ENCODE data around the gene MARCHF9.
"Not testable (repeated sequence)": the region's sequence is repeated elsewhere in the genome, so short reads cannot be mapped to it uniquely, and the experiment has no call there.

The MARCHF9 gene, protein sequence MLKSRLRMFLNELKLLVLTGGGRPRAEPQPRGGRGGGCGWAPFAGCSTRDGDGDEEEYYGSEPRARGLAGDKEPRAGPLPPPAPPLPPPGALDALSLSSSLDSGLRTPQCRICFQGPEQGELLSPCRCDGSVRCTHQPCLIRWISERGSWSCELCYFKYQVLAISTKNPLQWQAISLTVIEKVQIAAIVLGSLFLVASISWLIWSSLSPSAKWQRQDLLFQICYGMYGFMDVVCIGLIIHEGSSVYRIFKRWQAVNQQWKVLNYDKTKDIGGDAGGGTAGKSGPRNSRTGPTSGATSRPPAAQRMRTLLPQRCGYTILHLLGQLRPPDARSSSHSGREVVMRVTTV

DNA sequence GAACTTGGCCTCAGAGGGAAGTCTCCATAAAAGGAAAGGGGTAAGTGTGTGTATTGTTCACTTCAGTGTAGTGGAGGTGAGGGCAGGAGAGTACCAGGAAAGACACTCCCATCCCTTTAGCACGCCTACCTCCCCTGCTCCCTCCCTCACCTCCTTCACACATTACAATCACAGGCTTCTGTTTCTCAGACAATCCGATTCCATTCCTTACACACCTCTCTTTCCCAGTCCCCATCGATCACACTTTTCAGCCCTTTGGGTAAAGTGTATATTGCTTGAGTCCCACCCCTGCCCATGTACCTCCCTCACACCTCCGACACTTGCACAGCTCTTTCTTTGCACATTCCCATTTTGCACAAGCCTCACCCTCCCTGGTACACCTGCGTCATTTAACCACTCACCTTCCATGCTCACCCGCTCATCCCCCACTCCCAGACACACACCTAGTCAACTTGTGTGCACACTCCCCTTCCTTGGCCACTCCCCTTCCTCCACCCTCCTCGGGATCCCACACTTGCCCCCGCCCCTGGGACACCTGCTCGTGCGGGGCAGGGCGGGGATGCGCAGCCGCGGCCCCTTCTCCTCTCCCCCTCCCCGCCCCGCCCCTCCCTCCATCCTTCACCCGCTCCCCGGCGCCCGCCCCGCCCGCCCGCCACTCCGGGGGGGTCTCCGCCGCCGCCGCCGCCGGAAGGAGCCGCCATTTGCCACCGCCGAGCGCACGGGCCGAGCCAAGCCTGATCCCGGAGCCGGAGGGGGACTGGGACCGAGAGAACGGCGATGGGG, at the start of gene MARCHF9:
TSS of gene MARCHF9 (plus strand) at position 693 of the 783 bp plus-strand sequence. CDS start 426 bp downstream, outside the sequence.
- peak; percentile 79 for DNase-seq

DNA sequence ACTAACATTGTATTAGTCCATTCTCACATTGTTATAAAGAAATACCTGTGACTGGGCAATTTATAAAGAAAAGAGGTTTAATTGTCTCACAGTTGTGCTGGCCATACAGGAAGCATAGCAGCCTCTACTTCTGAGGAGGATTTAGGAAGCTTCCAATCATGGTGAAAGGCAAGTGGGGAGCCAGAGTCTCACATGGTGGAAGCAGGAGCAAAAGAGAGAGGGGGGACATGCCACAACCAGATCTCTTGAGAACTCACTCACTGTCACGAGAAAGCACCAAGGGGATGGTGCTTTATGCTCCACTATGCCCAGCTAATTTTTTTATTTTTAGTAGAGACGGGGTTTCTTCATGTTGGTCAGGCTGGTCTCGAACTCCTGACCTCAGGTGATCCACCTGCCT, 47.7 kb upstream of the MARCHF9 start:
- DNase-seq: no peak

DNA sequence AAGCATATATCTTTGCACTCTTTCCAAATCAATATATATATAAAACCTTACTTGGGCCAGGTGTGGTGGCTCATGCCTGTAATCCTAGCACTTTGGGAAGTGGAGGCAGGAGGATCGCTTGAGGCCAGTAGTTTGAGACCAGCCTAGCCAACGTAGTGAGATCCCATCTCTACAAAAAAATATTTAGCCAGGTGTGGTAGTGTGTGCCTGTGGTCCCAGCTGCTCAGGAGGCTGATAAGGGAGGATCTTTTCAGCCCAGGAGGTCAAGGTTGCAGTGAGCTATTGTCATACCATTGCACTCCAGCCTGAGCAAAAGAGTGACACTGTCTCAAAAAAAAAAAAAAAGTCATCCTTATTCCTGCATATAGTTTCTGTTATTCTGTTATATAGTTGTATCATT, 46.6 kb upstream of the MARCHF9 start:
- no peak for DNase-seq

DNA sequence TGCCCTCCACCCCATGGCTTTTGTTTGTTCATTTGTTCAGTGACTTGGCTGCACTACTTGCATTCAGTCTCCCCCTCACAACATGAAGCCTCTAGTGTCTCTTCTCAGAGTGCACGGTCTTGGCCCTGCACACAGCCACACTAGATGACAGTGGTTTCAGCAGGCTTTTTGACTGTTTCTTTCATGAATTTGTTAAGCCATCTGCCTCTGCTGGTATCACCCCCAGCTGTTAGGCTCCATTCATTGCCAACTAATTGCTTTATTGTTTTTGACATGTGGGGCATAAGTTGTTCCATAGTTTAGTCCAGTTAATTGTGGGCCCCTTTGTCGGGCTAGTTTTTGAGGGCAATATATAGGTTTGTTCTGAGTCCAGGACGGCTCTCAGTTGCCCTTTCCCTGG, 42.2 kb upstream of the MARCHF9 start:
- no peak for DNase-seq

DNA sequence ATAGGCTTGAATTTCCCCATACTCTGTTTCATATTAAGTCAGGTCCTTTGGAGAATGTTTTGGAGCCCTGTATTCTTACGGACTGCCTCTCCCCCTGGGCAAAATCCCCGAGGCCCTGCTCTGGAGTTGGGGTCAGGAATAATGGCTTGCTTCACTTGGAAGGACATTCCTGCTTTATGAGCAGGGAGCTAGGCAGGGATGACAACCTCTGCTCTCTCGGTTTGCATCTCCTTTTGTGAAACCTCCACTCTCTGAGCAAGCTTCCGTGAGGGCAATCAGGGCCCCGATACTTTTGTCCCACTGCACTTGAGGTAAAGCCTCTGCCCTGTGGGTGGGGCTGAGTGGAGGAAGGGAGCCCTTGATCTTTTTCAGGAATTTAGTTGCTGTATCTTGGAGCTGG, 41.7 kb upstream of the MARCHF9 start:
- no peak for DNase-seq

DNA sequence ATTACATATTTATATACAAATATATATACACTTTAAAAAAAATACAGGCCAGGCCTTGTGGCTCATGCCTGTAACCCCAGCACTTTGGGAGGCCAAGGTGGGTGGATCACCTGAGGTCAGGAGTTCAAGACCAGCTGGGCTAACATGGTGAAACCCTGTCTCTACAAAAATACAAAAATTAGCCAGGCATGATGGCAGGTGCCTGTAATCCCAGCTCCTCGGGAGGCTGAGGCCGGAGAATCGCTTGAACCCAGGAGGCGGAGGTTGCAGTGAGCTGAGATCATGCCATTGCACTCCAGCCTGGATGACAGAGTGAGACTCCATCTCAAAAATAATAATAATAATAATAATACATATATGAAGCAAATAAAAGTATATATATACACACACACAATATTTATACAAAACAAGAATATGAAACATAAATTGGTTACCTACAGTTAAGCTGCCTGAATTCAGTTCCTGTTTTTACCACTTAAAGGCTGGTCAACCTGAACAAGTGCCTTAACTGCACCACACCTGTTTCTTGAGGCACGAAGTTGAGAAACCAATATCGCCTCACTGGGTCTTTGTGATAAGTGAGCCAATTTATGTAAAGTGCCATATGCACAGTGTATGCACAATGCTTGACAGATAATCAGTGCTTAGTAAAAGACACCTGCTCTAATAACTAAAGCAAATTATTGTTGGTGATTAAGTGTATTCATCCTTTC, 39.7 kb upstream of the MARCHF9 start:
- DNase-seq: not testable (repeated sequence)

DNA sequence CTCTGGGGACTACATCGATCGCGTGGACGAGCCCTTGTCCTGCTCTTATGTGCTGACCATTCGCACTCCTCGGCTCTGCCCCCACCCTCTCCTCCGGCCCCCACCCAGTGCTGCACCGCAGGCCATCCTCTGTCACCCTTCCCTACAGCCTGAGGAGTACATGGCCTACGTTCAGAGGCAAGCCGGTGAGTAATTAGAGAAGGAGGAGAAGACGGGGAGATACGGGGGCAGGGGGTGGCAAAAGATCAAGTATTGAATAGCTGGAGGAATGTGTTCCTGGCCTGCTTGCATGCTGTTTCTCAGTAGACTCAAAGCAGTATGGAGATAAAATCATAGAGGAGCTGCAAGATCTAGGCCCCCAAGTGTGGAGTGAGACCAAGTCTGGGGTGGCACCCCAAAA, 39.1 kb upstream of the MARCHF9 start:
- no peak for DNase-seq

DNA sequence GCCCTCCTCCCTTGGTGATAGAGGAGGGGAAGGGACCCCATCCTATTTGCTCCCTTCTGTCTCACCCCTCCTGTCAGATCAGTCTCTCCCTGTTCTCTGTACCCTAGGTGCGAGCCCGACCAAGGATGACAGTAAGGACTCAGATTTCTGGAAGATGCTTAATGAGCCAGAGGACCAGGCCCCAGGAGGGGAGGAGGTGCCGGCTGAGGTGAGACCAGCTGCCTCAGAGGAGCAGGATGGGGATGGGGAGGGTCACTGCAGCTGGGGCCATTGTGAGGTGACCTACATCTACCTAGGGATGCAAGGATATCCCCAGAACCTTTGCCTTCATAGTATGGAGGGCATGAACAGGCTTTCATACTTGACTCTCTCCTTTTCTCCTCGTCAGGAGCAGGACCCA, 38.6 kb upstream of the MARCHF9 start:
- no peak for DNase-seq

DNA sequence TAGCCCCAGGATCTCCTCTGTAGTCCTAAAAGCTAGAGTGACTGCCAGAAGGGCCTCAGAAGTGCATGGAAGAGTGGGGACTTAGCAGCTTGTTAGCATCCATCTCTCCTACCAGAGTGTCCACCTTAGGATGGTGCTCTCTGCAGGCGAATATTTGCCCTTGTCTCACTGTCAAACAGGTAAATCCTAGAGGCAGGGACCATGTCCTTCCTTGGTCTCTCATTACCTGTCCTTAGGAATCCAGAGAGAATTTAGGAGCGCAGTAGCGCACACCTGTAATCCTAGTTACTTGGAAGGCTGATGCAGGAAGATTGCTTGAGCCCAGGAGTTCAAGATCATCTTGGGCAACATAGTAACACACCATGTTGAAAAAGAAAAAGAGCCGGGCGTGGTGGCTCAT, 37.8 kb upstream of the MARCHF9 start:
- no peak for DNase-seq

DNA sequence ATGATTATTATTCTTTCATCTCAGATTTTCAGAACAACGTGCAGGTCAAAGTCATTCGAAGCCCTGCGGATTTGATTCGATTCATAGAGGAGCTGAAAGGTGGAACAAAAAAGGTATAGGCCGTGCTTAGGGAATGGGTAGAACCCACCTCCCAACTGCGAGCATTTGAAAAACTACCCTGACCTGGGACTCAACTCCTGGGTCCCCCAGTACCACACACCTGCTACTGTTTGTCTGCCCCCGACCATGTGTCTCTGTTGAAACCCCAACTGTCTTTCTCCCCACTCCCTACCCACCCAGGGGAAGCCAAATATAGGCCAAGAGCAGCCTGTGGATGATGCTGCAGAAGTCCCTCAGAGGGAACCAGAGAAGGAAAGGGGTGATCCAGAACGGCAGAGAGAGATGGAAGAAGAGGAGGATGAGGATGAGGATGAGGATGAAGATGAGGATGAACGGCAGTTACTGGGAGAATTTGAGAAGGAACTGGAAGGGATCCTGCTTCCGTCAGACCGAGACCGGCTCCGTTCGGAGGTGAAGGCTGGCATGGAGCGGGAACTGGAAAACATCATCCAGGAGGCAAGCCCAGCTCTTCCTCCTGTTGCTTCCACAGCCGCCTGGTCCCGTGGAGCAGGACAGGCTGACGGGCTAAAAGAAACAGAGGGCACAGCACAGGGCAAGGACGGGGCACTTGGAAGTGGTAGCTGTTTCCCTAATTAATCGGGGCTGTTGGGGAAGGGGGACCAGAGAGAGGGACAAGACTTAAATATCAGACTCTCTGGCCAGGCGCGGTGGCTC, 36.9 kb upstream of the MARCHF9 start:
- DNase-seq: no peak

DNA sequence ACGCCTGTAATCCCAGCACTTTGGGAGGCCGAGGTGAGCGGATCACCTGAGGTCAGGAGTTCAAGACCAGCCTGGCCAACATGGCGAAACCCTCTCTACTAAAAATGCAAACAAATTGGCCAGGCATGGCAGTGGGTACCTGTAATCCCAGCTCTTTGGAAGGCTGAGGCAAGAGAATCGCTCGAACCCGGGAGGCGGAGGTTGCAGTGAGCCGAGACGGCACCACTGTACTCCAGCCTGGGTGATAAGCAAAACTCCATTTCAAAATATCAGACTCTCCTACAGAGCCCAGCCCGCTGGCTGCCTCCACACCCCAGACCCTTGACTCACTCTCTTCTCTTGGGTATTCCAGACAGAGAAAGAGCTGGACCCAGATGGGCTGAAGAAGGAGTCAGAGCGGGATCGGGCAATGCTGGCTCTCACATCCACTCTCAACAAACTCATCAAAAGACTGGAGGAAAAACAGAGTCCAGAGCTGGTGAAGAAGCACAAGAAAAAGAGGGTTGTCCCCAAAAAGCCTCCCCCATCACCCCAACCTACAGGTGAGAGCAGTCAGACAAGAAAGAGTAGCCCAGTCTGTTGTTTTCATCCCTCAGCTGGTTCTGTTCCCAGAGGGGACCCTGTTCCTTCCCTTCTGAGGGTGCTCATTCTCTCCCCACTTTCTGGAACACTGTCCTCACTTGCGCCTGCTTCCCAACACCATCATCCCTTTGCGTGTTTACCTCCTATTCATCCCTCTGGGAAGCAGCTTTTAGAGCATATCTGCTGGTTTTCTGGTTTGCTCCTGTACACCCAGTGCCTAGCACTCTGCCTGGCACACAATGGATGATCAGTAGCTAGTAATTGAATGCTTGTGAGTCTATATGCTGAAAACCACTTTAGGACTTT, 36.0 kb upstream of the MARCHF9 start:
- no peak for DNase-seq

DNA sequence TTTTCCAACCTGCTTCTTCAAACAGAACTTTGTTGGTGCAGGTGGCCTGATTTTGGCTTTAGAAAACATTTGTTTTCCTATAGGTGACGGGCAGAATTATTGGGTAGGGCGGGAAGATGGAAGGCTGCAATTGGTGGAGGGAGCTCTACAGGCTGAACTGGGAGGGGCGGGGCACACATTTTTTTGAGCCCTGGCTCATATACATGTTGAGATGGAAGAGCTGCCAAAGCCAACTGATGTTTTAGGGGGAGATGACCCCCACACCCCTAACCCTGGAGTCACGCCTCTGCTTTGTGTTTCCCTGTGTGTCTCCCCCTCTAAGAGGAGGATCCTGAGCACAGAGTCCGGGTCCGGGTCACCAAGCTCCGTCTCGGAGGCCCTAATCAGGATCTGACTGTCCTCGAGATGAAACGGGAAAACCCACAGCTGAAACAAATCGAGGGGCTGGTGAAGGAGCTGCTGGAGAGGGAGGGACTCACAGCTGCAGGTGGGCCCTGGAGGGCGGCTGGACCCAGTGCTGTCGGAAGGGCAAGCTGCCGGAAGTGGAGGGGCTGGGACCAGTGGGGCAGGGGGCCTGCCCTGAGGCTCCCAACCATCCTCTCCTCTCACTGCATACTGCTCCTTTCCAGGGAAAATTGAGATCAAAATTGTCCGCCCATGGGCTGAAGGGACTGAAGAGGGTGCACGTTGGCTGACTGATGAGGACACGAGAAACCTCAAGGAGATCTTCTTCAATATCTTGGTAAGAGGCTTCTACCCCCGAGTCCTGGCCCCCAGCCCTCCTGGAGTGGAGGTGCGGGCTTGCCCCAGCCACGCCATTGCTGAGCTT, 34.9 kb upstream of the MARCHF9 start:
- DNase-seq: no peak

DNA sequence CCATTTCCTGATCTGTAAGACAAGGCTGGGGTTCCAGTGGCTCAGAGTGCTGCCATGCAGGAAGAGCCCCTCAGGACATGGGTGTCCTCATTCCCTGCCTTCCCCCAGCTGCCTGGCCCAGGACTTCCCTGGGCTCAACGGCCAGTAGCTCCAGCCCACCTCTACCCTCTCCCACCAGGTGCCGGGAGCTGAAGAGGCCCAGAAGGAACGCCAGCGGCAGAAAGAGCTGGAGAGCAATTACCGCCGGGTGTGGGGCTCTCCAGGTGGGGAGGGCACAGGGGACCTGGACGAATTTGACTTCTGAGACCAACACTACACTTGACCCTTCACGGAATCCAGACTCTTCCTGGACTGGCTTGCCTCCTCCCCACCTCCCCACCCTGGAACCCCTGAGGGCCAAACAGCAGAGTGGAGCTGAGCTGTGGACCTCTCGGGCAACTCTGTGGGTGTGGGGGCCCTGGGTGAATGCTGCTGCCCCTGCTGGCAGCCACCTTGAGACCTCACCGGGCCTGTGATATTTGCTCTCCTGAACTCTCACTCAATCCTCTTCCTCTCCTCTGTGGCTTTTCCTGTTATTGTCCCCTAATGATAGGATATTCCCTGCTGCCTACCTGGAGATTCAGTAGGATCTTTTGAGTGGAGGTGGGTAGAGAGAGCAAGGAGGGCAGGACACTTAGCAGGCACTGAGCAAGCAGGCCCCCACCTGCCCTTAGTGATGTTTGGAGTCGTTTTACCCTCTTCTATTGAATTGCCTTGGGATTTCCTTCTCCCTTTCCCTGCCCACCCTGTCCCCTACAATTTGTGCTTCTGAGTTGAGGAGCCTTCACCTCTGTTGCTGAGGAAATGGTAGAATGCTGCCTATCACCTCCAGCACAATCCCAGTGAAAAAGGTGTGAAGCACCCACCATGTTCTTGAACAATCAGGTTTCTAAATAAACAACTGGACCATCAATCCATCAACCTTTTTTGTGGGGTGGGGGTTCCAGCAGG, 34.0 kb upstream of the MARCHF9 start:
- DNase-seq: no peak

DNA sequence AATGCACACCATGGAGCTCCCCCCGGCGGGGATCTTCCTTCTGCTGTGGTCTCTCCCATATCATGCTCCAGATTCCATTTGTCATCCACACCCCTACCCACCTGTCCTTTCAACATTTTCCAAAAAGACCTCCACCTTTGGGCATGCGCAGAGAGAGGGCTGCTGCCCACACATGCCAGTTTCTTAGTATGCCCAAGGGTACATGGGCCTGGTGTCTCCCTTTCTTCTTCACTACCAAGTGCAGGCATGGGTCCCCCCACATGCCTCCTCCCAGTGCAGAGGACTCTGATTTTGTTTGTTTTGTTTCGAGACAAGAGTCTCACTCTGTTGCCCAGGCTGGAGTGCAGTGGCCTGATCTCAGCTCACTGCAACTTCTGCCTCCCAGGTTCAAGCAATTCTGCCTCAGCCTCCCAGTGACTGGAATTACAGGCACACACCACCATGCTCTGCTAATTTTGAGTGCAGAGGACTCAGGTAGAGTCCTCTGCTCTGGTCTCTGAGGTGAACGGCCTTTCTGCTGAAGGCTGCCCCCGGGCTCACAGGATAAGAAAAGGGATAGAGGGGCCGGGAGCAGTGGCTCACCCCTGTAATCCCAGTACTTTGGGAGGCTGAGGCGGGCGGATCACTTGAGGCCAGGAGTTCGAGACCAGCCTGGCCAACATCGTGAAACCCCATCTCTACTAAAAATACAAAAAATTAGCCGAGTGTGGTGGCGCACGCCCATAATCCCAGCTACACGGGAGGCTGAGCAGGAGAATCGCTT, 32.9 kb upstream of the MARCHF9 start:
- not testable (repeated sequence) for DNase-seq

DNA sequence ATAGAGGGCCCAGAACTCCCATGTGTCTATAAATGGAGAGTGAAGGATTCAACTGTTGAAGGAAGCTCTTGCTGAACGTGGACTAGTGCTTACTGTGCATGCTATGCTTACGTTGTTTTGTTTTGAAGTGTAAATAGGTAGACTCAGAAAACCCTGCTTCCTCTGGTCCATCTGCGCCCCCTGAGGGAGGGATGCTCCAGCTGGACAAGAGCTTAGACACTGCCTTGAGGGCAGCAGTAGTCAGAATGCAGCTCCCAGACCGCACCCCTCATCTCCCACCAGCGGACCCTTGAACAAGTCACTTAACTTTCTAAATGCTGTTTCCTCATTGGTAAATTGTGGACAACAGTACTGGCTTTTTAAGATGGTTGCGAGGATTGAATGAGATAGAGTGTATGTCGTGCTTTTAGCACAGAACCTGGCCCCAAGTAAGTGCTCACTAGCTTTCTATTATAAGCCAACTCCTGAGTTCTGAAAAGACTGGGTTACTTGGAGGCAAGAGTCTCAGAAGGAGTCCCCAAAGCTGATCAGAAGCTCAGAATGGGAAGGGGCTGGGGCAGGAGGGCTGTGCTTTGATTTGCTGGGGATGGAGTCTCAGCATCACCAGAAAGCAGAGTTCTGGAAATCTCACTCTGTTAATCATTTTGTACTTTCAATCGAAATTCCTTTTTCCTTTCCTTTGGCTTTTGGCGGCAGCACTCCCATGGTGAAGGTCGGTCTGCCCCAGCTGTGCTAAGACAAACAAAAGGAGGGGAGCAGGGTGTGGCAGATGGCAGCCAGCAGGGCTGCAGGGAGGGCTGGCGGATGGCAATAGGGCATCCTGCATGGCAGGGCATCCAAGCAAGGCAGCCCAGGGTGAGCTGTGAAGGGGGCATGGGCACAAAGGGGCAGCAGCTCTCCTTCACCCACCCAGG, 31.9 kb upstream of the MARCHF9 start:
- no peak for DNase-seq

DNA sequence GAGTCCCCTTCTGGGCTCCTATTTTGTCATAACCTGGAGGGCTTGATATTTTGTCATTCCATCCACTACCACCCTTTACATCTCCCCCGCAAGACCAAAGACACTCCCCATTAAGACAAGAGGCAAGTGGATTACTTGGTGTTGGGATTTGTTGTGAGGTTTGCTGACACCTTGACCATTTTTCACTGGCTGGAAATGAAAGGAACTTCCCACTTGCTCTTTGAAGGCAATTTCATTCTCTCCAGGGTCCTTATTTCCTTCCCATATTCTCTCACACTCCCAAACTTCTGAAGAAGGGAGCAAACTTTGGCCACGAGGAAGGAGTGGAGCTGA, 31.3 kb upstream of the MARCHF9 start:
- no peak for DNase-seq

DNA sequence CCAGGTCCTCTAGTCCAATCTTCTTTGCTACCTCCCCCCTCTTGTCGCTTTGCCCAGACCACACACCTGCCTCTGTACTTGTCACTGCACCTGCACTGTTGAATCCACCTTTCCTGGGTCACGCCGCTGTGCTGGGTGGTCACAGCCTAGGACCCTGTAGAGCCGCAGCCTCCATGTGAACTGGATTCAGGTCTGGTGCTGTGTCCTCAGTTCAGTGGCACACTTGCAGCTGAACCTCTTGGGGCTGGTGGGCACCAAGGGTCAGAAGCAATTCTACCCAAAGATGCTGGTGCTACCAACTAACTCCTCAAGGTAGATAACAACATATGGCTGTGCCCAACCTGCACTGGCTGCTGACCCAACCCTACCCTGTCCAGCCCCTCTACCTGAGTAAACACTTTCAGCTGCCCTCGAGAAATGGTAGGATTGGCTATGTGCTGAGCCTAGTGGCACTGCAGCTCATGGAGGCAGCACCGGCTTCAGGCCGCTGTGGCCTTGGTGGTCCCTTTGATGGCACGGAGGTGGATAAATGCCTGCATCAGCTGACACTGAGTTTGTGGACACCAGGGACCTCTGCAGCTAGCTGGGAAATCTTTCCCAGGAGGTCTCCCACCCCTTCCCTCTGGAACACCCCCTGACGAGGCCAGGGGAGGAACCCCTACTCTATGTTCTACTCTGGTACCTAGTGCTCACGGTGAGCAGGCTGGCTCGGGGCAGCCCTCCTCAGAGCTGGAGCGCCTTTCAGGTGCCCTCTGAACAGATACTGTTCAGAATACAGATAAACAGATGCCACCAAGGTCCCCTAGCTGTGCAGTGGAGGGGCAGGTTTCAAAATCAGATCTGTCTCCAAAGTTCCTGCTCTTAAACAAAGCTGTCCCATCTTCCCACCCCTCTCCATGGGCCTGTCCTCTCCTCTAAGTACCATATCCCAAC, 30.6 kb upstream of the MARCHF9 start:
- DNase-seq: no peak

All from NCI-H526 treated with DMSO at 0.1 percent for 48 hours (cell line).